K562 (cell line): Measurements from ENCODE around the gene ASMTL. TPM values are rescaled to one million over a fixed set of nuclear protein-coding genes. Genes with fewer than 3 reads are reported as not detected.
A peak's percentile ranks its signal among the peaks of the same experiment; 100 is the strongest.

Experiments
- ATAC-seq: fragments of 200-7000 bp; cut with Tn5 transposase; 3 replicates; pipeline ENCODE4 v1.9.1; 2020; ENCODE audit warnings: moderate library complexity
- Bru-seq: library from RNA; stranded (reverse); fragments of 400-500 nt; gene quantifications from one replicate; lab custom pipeline; 2021; lab: Mats Ljungman, UMichigan
- BruChase-seq, 2 experiments: library from RNA; stranded (reverse); fragments of 400-500 nt; gene quantifications; one replicate each; lab custom pipeline; 2021; lab: Mats Ljungman, UMichigan
- BruUV-seq: library from RNA; stranded (reverse); fragments of 400-500 nt; replicated peaks from 2 replicates; lab custom pipeline; 2021; lab: Mats Ljungman, UMichigan
- CTCF ChIA-PET: fragments of 300-600 bp; formaldehyde crosslinking; extraction: SDS; loops from one replicate; lab custom pipeline; 2021; ENCODE audit warnings: low intra/inter-chr PET ratio; lab: Yijun Ruan, JAX
- POLR2A ChIA-PET: fragments of 300-600, 350-650 bp; sonication (Branson Sonifier 250); formaldehyde crosslinking; extraction: SDS; loops from one replicate; lab custom pipeline; 2021; ENCODE audit warnings: antibody characterized with exemption, inconsistent platforms; lab: Yijun Ruan, JAX
- DNase-seq, 4 experiments: peaks; one replicate each; pipeline versions ENCODE4 v3.0.0 to v3.0.0-alpha.2; 2011 to 2018; ENCODE audit warnings: low spot score in 3 of 4, mixed read lengths in 3 of 4; ENCODE audit errors: extremely low read depth in 1 of 4
- FAIRE-seq: peaks from 2 replicates; lab custom pipeline; 2011; peaks lifted over from hg19 to GRCh38; lab: Jason Lieb, UNC
- H2AFZ ChIP-seq: 2 replicates; pipeline ENCODE4 v1.6.0; 2011; ENCODE audit warnings: low read depth, low read length, control low read depth, inconsistent platforms
- H3K27ac ChIP-seq: fragments of 200-600 bp; 3 replicates; pipeline ENCODE4 v1.8.0; 2011; ENCODE audit warnings: low read depth, mild to moderate bottlenecking, control low read depth, inconsistent platforms, low read length, moderate library complexity, mixed read lengths; ENCODE audit errors: extremely low read depth
- H3K27me3 ChIP-seq, 2 experiments: fragments of 300-600 bp in 1 of 2; 2 replicates in 1 of 2; 3 replicates in 1 of 2; pipeline versions ENCODE4 v1.6.0 to v1.8.0; 2011; ENCODE audit warnings: inconsistent platforms in 2 of 2, low read length in 2 of 2, mild to moderate bottlenecking in 1 of 2, mixed read lengths in 1 of 2, moderate library complexity in 1 of 2; ENCODE audit not compliant: control insufficient read depth in 2 of 2, insufficient read depth in 2 of 2
- H3K36me3 ChIP-seq: fragments of 300-600 bp; 3 replicates; pipeline ENCODE4 v1.8.0; 2011; ENCODE audit warnings: mild to moderate bottlenecking, low read length, inconsistent platforms; ENCODE audit not compliant: control insufficient read depth, insufficient read depth
- H3K4me1 ChIP-seq, 2 experiments: fragments of 200-600 bp in 1 of 2; replicated peaks in 1 of 2; 2 replicates in 1 of 2; 3 replicates in 1 of 2; pipeline versions ENCODE4 v1.5.1 to v1.8.0; 2011; ENCODE audit warnings: inconsistent platforms in 2 of 2, low read length in 2 of 2, mild to moderate bottlenecking in 1 of 2, mixed read lengths in 1 of 2, moderate library complexity in 1 of 2; ENCODE audit not compliant: control insufficient read depth in 2 of 2, insufficient read depth in 2 of 2
- H3K4me2 ChIP-seq: 2 replicates; pipeline ENCODE4 v1.6.1; 2011; ENCODE audit warnings: low read length, control low read depth, inconsistent platforms, mixed read lengths; ENCODE audit not compliant: insufficient read depth
- H3K4me3 ChIP-seq: fragments of 200-600 bp; sonication (generic), shearing (Covaris generic); 2 replicates; pipeline ENCODE4 v1.5.1; 2016; ENCODE audit warnings: control low read depth, inconsistent platforms
- H3K79me2 ChIP-seq: fragments of 200-600 bp; 3 replicates; pipeline ENCODE4 v1.8.0; 2011; ENCODE audit warnings: low read length, inconsistent platforms; ENCODE audit not compliant: control insufficient read depth, insufficient read depth
- H3K9ac ChIP-seq, 2 experiments: 2 replicates each; pipeline versions ENCODE4 v1.6.0 to v1.6.1; 2011; ENCODE audit warnings: low read depth in 2 of 2, low read length in 2 of 2, control low read depth in 1 of 2, inconsistent platforms in 1 of 2, mild to moderate bottlenecking in 1 of 2, mixed read lengths in 1 of 2; ENCODE audit not compliant: insufficient read depth in 1 of 2
- H3K9me1 ChIP-seq: one replicate; pipeline ENCODE4 v1.6.0; 2011; ENCODE audit warnings: inconsistent platforms, mild to moderate bottlenecking, low read length, moderate library complexity; ENCODE audit not compliant: control insufficient read depth, insufficient read depth
- H3K9me3 ChIP-seq: replicated peaks from 2 replicates; pipeline ENCODE4 v1.5.1; 2011; ENCODE audit warnings: low read depth, low read length, inconsistent platforms; ENCODE audit not compliant: control insufficient read depth, insufficient read depth
- H4K20me1 ChIP-seq: replicated peaks from 2 replicates; pipeline ENCODE4 v1.6.1; 2011; ENCODE audit warnings: low read length, inconsistent platforms, mixed read lengths; ENCODE audit not compliant: control insufficient read depth, insufficient read depth
- WGBS: fragments of 100-300 bp; shearing (Covaris generic); methylation state at CpG from one replicate; pipeline ENCODE4 v1.1.6; 2016; ENCODE audit warnings: low coverage, mixed read lengths; ENCODE audit not compliant: insufficient coverage; ENCODE audit errors: missing lambda C conversion rate; 5-methylcytosine and 5-hydroxymethylcytosine counted together
- in situ Hi-C: fragments of 300-500 bp; cut with MboI; formaldehyde crosslinking; loops from 4 replicates; pipeline ENCODE4 v1.15.0; 2018; ENCODE audit warnings: inconsistent platforms, mixed read lengths
- intact Hi-C: fragments of 100-400 bp; cut with micrococcal nuclease; formaldehyde crosslinking; loops from 2 replicates; pipeline ENCODE4 v1.14.2; 2022
- long read RNA-seq, 3 experiments: library from polyadenylated mRNA in 2 of 3; library from RNA in 1 of 3; unstranded in 2 of 3; stranded (forward) in 1 of 3; transcript quantifications; one replicate each; pipeline ENCODE4 v2.0.0, GENCODE V29; 2019 to 2022
- polyA minus RNA-seq, 3 experiments: library from RNA; depleted of rRNA, polyadenylated mRNA; stranded (reverse); fragments of >200 nt; gene quantifications; 2 replicates each; pipeline ENCODE4 v1.2.3, GENCODE V29; 2011
- polyA plus RNA-seq, 8 experiments: library from polyadenylated mRNA; depleted of rRNA in 4 of 8; stranded (reverse) in 5 of 8; unstranded in 3 of 8; fragments of >200 nt; fragmentation: Nextera tagmentation in 2 of 8; fragmentation: Illumina TruSeq in 1 of 8; extraction: Ambion mirVana in 2 of 8; extraction: Trizol in 1 of 8; gene quantifications; 2 replicates each; pipeline versions ENCODE4 v1.2.1 to v1.2.3, GENCODE V29; 2011 to 2014; ENCODE audit warnings: inconsistent platforms in 1 of 8, missing spikeins in 1 of 8
- total RNA-seq, 7 experiments: library from RNA; depleted of rRNA in 6 of 7; stranded (reverse); fragments of >200 nt in 6 of 7; fragmentation: Illumina TruSeq in 2 of 7; extraction: Trizol in 2 of 7; gene quantifications; 2 replicates each; pipeline versions ENCODE4 v1.2.1 to v1.2.3, GENCODE V29; 2011 to 2021; ENCODE audit warnings: low replicate concordance in 1 of 7
- TF ChIP-seq, protein P1 (sequence below), 2 experiments: fragments of 450-650 bp in 1 of 2; IDR thresholded peaks; 2 replicates each; pipeline ENCODE4 v1.6.1; 2011 to 2017; ENCODE audit warnings: low read depth in 2 of 2, antibody characterized with exemption in 1 of 2, borderline replicate concordance in 1 of 2, low read length in 1 of 2, mild to moderate bottlenecking in 1 of 2, mixed read lengths in 1 of 2; ENCODE audit not compliant: control insufficient read depth in 1 of 2
- TF ChIP-seq, protein P2 (sequence below), 2 experiments: fragments of 450-650 bp; IDR thresholded peaks; 2 replicates each; pipeline ENCODE4 v1.6.1; 2018; ENCODE audit warnings: mild to moderate bottlenecking in 2 of 2, low read depth in 1 of 2; ENCODE audit not compliant: partially characterized antibody in 2 of 2

Gene ASMTL, protein sequence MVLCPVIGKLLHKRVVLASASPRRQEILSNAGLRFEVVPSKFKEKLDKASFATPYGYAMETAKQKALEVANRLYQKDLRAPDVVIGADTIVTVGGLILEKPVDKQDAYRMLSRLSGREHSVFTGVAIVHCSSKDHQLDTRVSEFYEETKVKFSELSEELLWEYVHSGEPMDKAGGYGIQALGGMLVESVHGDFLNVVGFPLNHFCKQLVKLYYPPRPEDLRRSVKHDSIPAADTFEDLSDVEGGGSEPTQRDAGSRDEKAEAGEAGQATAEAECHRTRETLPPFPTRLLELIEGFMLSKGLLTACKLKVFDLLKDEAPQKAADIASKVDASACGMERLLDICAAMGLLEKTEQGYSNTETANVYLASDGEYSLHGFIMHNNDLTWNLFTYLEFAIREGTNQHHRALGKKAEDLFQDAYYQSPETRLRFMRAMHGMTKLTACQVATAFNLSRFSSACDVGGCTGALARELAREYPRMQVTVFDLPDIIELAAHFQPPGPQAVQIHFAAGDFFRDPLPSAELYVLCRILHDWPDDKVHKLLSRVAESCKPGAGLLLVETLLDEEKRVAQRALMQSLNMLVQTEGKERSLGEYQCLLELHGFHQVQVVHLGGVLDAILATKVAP
- 21.1 and 30.0 TPM in 2 replicates for total RNA-seq (2011; cell fraction: chromatin; rRNA removed; ENCODE audit: low replicate concordance)
- 19.0 and 21.1 TPM in 2 replicates for total RNA-seq (2011; cell fraction: nucleolus; rRNA removed)
- total RNA-seq (2011; cell fraction: nucleoplasm; rRNA removed): 16.6 and 25.3 TPM in 2 replicates
- total RNA-seq (2014; rRNA removed) (11.8 and 12.2 TPM in 2 replicates), total RNA-seq (2014; rRNA removed; fragmentation: Illumina TruSeq; extraction: Trizol) (3.9 and 4.4 TPM in 2 replicates), total RNA-seq (2015; rRNA removed; fragmentation: Illumina TruSeq; extraction: Trizol) (7.1 and 8.2 TPM in 2 replicates), total RNA-seq (2021) (18.0 and 20.6 TPM in 2 replicates), polyA plus RNA-seq (2011; rRNA removed) (7.8 and 13.9 TPM in 2 replicates), polyA plus RNA-seq (2014; fragmentation: Illumina TruSeq; extraction: Trizol) (7.6 and 11.9 TPM in 2 replicates), polyA plus RNA-seq (2014; fragmentation: Nextera tagmentation; extraction: Ambion mirVana) (1 to 10 TPM in 1 of 2 experiments, under 1 TPM in 1; 0.56 to 1.2 TPM), polyA plus RNA-seq (2014; rRNA removed) (17.1 and 20.3 TPM in 2 replicates), polyA minus RNA-seq (2011; rRNA and poly(A)+ RNA removed) (5.0 and 5.6 TPM in 2 replicates), Bru-seq, nascent RNA (percentile 56 among the genes with signal in this experiment), BruChase-seq, experiment 1, labeled RNA remaining after a 2-hour chase (percentile 61 among the genes with signal in this experiment), BruChase-seq, experiment 2, labeled RNA remaining after a 6-hour chase (percentile 62 among the genes with signal in this experiment)
- 11.3 and 16.3 TPM in 2 replicates for polyA plus RNA-seq (2011; cell fraction: cytosol; rRNA removed)
- 15.2 and 17.1 TPM in 2 replicates for polyA plus RNA-seq (2011; cell fraction: nucleus; rRNA removed)
- 12.1 and 26.9 TPM in 2 replicates for polyA plus RNA-seq (2012)
- 6.2 and 11.7 TPM in 2 replicates for polyA minus RNA-seq (2011; cell fraction: cytosol; rRNA and poly(A)+ RNA removed)
- 5.3 and 7.9 TPM in 2 replicates for polyA minus RNA-seq (2011; cell fraction: nucleus; rRNA and poly(A)+ RNA removed)
- long read RNA-seq, experiment 1, transcript ASMTL-201 (13 exons, 2,027 nt): major isoform, 36 of 51 reads
- long read RNA-seq, experiment 1, partial matches to known transcripts: 5 of 51 reads
- long read RNA-seq, experiment 1, other reads (novel, unspliced or antisense): 9 of 51 reads
- long read RNA-seq, experiment 2, transcript ASMTL-201 (13 exons, 2,027 nt): major isoform, 14 of 31 reads
- long read RNA-seq, experiment 2, partial matches to known transcripts: 11 of 31 reads
- long read RNA-seq, experiment 2, other reads (novel, unspliced or antisense): 6 of 31 reads
- long read RNA-seq, experiment 3, transcript ASMTL-201 (13 exons, 2,027 nt): major isoform, 22 of 24 reads
- long read RNA-seq, experiment 3, partial matches to known transcripts: 2 of 24 reads
- long read RNA-seq, experiment 3, other reads (novel, unspliced or antisense): 0 of 24 reads

DNA sequence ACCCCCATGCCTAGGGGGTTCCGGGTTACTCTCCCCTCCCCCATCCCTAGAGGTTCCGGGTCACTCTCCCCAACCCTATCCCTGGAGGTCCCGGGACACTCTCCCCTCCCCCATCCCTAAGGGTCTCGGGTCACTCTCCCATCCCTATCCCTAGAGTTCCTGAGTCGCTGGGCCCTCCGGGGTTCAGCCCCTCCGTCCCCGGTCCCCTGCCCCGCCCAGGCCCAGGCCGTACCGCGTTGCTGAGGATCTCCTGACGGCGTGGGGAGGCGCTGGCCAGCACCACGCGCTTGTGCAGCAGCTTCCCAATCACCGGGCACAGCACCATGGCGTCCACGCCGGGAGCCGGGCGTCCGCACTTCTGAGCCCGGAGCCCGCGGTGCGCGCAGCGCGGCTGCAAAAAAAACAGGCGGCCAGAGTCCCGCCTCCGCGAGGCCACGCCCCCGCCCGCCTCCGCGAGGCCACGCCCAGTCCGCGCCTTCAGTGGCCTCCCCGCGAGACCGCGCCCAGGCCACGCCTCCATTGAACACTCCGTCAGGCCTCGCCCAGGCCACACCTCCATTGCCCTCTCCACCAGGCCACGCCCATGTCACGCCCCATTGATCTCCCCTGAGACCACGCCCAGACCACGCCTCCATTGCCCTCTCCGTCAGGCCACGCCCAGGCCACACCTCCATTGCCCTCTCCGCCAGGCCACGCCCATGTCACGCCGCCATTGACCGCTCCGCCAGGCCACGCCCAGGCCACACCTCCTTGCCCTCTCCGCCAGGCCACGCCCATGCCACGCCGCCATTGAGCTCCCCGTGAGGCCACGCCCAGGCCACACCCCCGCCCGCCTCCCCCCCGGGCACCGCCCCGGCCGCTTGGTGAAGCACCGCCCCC, at the start of gene ASMTL:
Gene ASMTL, minus strand, starts transcription at position 394 of the 879 bp plus-strand sequence. Its CDS starts 69 bp downstream, at position 325.
- peak within 1 kb of the TSS; percentile 83; the same call in 2 of the 3 replicates for H3K27ac ChIP-seq
- 0% methylated on average over 7 of the region's 76 CpGs for WGBS
- H3K79me2 ChIP-seq: peaks cover 16% of the 10 kb centered on the region
- ATAC-seq (peak; percentile 94), FAIRE-seq (peak; percentile 96), DNase-seq (peak; percentile 92 to 96 (median 94))
- intact Hi-C loops: loop anchor here (5.0 kb wide), 1 partner anchor 85 kb away; the partner anchor contains the start of gene P2RY8
- peak within 1 kb of the TSS; percentile 94 for H3K4me3 ChIP-seq
- H3K9me1 ChIP-seq: no peaks in the 10 kb centered on the region
- peaks cover 0 to 17% of the 10 kb centered on the region in 2 experiments; a peak in 2 of 5 replicates for H3K27me3 ChIP-seq
- no peaks in the 10 kb centered on the region for H4K20me1 ChIP-seq
- BruUV-seq: no TSS peak
- peak within 1 kb of the TSS; percentile 79 for H2AFZ ChIP-seq
- H3K36me3 ChIP-seq: 0 out of 3 replicates have a peak, but pooled peaks cover 2% of the 10 kb centered on the region
- in situ Hi-C loops: loop anchor here (25.0 kb wide), 1 partner anchor 1160 kb away; no protein-coding TSS in a partner anchor
- H3K9me3 ChIP-seq: no peaks in the 10 kb centered on the region; the same call in 1 of the 2 replicates
- ChIA-PET CTCF (no interaction called here), POLR2A (no interaction called here)
- peak within 1 kb of the TSS; percentile 81 for H3K4me2 ChIP-seq
- H3K4me1 ChIP-seq: peaks cover 0 to 13% of the 10 kb centered on the region in 2 experiments; a peak in 2 of 5 replicates
- peak within 1 kb of the TSS; percentile 70 to 95; a peak in 3 of 4 replicates for H3K9ac ChIP-seq
- TF ChIP-seq, protein P1, sequence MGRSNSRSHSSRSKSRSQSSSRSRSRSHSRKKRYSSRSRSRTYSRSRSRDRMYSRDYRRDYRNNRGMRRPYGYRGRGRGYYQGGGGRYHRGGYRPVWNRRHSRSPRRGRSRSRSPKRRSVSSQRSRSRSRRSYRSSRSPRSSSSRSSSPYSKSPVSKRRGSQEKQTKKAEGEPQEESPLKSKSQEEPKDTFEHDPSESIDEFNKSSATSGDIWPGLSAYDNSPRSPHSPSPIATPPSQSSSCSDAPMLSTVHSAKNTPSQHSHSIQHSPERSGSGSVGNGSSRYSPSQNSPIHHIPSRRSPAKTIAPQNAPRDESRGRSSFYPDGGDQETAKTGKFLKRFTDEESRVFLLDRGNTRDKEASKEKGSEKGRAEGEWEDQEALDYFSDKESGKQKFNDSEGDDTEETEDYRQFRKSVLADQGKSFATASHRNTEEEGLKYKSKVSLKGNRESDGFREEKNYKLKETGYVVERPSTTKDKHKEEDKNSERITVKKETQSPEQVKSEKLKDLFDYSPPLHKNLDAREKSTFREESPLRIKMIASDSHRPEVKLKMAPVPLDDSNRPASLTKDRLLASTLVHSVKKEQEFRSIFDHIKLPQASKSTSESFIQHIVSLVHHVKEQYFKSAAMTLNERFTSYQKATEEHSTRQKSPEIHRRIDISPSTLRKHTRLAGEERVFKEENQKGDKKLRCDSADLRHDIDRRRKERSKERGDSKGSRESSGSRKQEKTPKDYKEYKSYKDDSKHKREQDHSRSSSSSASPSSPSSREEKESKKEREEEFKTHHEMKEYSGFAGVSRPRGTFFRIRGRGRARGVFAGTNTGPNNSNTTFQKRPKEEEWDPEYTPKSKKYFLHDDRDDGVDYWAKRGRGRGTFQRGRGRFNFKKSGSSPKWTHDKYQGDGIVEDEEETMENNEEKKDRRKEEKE (IDR thresholded peaks at IDR 0.05; ENCODE audit: borderline replicate concordance in 1 of 2, control insufficient read depth in 1 of 2, low read depth in 2 of 2, low read length in 1 of 2): no peak
- TF ChIP-seq, protein P2, sequence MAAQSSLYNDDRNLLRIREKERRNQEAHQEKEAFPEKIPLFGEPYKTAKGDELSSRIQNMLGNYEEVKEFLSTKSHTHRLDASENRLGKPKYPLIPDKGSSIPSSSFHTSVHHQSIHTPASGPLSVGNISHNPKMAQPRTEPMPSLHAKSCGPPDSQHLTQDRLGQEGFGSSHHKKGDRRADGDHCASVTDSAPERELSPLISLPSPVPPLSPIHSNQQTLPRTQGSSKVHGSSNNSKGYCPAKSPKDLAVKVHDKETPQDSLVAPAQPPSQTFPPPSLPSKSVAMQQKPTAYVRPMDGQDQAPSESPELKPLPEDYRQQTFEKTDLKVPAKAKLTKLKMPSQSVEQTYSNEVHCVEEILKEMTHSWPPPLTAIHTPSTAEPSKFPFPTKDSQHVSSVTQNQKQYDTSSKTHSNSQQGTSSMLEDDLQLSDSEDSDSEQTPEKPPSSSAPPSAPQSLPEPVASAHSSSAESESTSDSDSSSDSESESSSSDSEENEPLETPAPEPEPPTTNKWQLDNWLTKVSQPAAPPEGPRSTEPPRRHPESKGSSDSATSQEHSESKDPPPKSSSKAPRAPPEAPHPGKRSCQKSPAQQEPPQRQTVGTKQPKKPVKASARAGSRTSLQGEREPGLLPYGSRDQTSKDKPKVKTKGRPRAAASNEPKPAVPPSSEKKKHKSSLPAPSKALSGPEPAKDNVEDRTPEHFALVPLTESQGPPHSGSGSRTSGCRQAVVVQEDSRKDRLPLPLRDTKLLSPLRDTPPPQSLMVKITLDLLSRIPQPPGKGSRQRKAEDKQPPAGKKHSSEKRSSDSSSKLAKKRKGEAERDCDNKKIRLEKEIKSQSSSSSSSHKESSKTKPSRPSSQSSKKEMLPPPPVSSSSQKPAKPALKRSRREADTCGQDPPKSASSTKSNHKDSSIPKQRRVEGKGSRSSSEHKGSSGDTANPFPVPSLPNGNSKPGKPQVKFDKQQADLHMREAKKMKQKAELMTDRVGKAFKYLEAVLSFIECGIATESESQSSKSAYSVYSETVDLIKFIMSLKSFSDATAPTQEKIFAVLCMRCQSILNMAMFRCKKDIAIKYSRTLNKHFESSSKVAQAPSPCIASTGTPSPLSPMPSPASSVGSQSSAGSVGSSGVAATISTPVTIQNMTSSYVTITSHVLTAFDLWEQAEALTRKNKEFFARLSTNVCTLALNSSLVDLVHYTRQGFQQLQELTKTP (IDR thresholded peaks at IDR 0.05; ENCODE audit: low read depth in 1 of 2, partially characterized antibody in 2 of 2): no peak
